Testis (tissue), 3 donors: ENCODE results near the gene APOBEC2. TPM values are rescaled to one million over a fixed set of nuclear protein-coding genes. Genes with fewer than 3 reads are reported as not detected.

Experiments
- DNase-seq: peaks from one replicate; pipeline ENCODE4 v3.0.0-alpha.2; 2019
- H3K27ac ChIP-seq, 2 donors: fragments of 200-600 bp; sonication (generic); one replicate each; pipeline ENCODE4 v1.5.1; 2019
- H3K27me3 ChIP-seq: fragments of 200-600 bp; sonication (generic); one replicate; pipeline ENCODE4 v1.5.1; 2019
- H3K36me3 ChIP-seq: fragments of 200-600 bp; sonication (generic); one replicate; pipeline ENCODE4 v1.5.1; 2017; ENCODE audit warnings: low read depth; ENCODE audit errors: missing control alignments
- H3K4me1 ChIP-seq: fragments of 200-600 bp; sonication (generic); one replicate; pipeline ENCODE4 v1.5.1; 2019
- H3K4me3 ChIP-seq, 2 donors: fragments of 200-600 bp; sonication (generic); one replicate each; pipeline ENCODE4 v1.5.1; 2017 to 2019
- H3K9me3 ChIP-seq: fragments of 200-600 bp; sonication (generic); one replicate; pipeline ENCODE4 v1.5.1; 2017
- CTCF ChIP-seq, 3 experiments: fragments of 450-650 bp in 2 of 3; fragments of 200-600 bp in 1 of 3; sonication (generic) in 1 of 3; IDR thresholded peaks; one replicate each; pipeline ENCODE4 v1.5.1; 2016 to 2019; ENCODE audit warnings: antibody characterized with exemption in 3 of 3, mild to moderate bottlenecking in 2 of 3, moderate library complexity in 1 of 3
- POLR2A ChIP-seq: fragments of 450-650 bp; IDR thresholded peaks from one replicate; pipeline ENCODE4 v1.6.1; 2017; ENCODE audit warnings: antibody characterized with exemption, mild to moderate bottlenecking, moderate library complexity
- WGBS, 2 donors: methylation state at CpG; one replicate each; pipeline ENCODE4 v1.1.5; 2018; 5-methylcytosine and 5-hydroxymethylcytosine counted together
- intact Hi-C: fragments of 100-400 bp; cut with DNase I; formaldehyde crosslinking; loops from one replicate; pipeline ENCODE4 v1.15.1; 2023; ENCODE audit warnings: low total_unique reads
- polyA plus RNA-seq: library from polyadenylated mRNA; stranded (reverse); fragments of 350-450 nt; fragmentation: Illumina TruSeq; extraction: RNeasy Lipid Tissue Mini Kit (QIAGEN cat#74804); gene quantifications from one replicate; pipeline ENCODE4 v1.2.3, GENCODE V29; 2014; ENCODE audit warnings: low read depth, low replicate concordance; ENCODE audit not compliant: insufficient read depth
- total RNA-seq, 2 donors: library from RNA; depleted of rRNA; stranded (reverse); fragments of >200 nt; gene quantifications; one replicate each; pipeline ENCODE4 v1.2.3, GENCODE V29; 2016

Gene APOBEC2
- total and polyA plus RNA-seq, 3 donors from 2014 or later, result 0.87 to 8.5 (median 1.2) TPM

- Histone ChIP-seq H3K4me3 (no peak overlapping the region), H3K27ac (peak overlapping the region in 1 of 2 donors; percentile 100), H3K36me3 (no peaks in the 10 kb centered on the region), H3K9me3 (no peaks in the 10 kb centered on the region), H3K4me1 (peaks cover 12% of the 10 kb centered on the region), H3K27me3 (no peaks in the 10 kb centered on the region)
- DNase-seq, result no peak
- TF ChIP-seq CTCF (IDR thresholded peaks at IDR 0.05) (no peak), POLR2A (no peak)
- intact Hi-C loops, result no loop called here
- WGBS, 2 donors, result 60 to 68% methylated on average over 4 of the region's 4 CpGs
These were observed 22.9 kb downstream of the APOBEC2 start for GRCh38 chr6:41075651-41076626.

DNA sequence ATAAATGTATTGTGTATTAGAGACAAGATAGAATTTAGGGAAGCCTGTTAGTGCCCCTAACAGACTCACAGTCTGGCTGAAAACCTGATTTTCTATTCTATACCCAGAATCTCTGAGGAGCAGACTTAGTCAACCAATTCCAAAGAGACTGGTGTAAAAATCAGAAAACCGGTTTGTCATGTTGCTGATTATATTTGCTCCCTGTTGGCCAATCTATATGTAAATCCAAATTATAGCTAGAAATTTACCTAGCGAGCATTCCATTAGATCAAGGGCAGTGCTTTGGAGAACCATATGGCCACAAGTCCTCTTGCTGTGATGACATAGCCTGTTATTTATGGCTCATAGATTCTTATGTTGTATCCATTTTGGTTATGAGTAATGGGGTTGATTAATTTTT, 24.5 kb downstream of the APOBEC2 start:
- WGBS, 2 donors, result 95 to 97% methylated on average over 2 of the region's 2 CpGs
- Histone ChIP-seq H3K9me3 (no peaks in the 10 kb centered on the region), H3K27me3 (no peaks in the 10 kb centered on the region), H3K4me3 (no peak overlapping the region), H3K4me1 (peaks cover 9% of the 10 kb centered on the region), H3K27ac (no peak overlapping the region), H3K36me3 (no peaks in the 10 kb centered on the region)
- intact Hi-C loops, result no loop called here
- no peak for DNase-seq
- TF ChIP-seq CTCF (IDR thresholded peaks at IDR 0.05) (no peak), POLR2A (no peak)

- TF ChIP-seq POLR2A, result no peak
- no peak for TF ChIP-seq CTCF (IDR thresholded peaks at IDR 0.05)
- Histone ChIP-seq H3K9me3 (no peaks in the 10 kb centered on the region), H3K4me1 (peaks cover 9% of the 10 kb centered on the region), H3K27ac (no peak overlapping the region), H3K4me3 (no peak overlapping the region), H3K27me3 (no peaks in the 10 kb centered on the region), H3K36me3 (no peaks in the 10 kb centered on the region)
- DNase-seq, result no peak
- intact Hi-C loops, result no loop called here
- 82 to 87% methylated on average over 3 of the region's 3 CpGs for WGBS, 2 donors
These were observed 25.1 kb downstream of the APOBEC2 start for GRCh38 chr6:41078101-41078500.

- no peak for DNase-seq
- Histone ChIP-seq H3K9me3 (no peaks in the 10 kb centered on the region), H3K27me3 (no peaks in the 10 kb centered on the region), H3K27ac (no peak overlapping the region), H3K4me1 (peaks cover 8% of the 10 kb centered on the region), H3K4me3 (no peak overlapping the region), H3K36me3 (no peaks in the 10 kb centered on the region)
- WGBS, 2 donors, result 96 to 100% methylated on average over 1 of the region's 1 CpG
- intact Hi-C loops, result no loop called here
- TF ChIP-seq POLR2A (no peak), CTCF (IDR thresholded peaks at IDR 0.05) (no peak)
These were observed 26.1 kb downstream of the APOBEC2 start for GRCh38 chr6:41079080-41079479.
